Prostate gland (tissue), 2 donors: ENCODE data around the gene LRRC43. TPM values are rescaled to one million over a fixed set of nuclear protein-coding genes. Genes with fewer than 3 reads are reported as not detected.

ENCODE experiments used
- DNase-seq: peaks from one replicate; pipeline ENCODE4 v3.0.0-alpha.2; 2019; ENCODE audit warnings: low spot score
- H3K27ac ChIP-seq, 2 donors: fragments of 200-600 bp; sonication (generic); 2 replicates each; pipeline ENCODE4 v1.5.1; 2017 to 2019
- H3K27me3 ChIP-seq: fragments of 200-600 bp; sonication (generic); replicated peaks from 2 replicates; pipeline ENCODE4 v1.5.1; 2019; ENCODE audit not compliant: insufficient read depth
- H3K36me3 ChIP-seq, 2 donors: fragments of 200-600 bp; sonication (generic); 1 replicate in 1 of 2; 2 replicates in 1 of 2; pipeline versions ENCODE4 v1.5.1 to v1.8.1; 2017 to 2019
- H3K4me1 ChIP-seq: fragments of 200-600 bp; sonication (generic); replicated peaks from 2 replicates; pipeline ENCODE4 v1.5.1; 2019
- H3K4me3 ChIP-seq, 2 donors: fragments of 200-600 bp; sonication (generic); 2 replicates each; pipeline ENCODE4 v1.5.1; 2017 to 2019
- H3K9me3 ChIP-seq: fragments of 200-600 bp; sonication (generic); 2 replicates; pipeline ENCODE4 v1.5.1; 2017
- POLR2A ChIP-seq: fragments of 450-650 bp; IDR thresholded peaks from one replicate; pipeline ENCODE4 v1.6.1; 2016; ENCODE audit warnings: antibody characterized with exemption, mild to moderate bottlenecking
- POLR2AphosphoS5 ChIP-seq: sonication (generic); formaldehyde crosslinking; IDR thresholded peaks from one replicate; pipeline ENCODE4 v1.6.1; 2017; ENCODE audit warnings: antibody characterized with exemption
- WGBS: methylation state at CpG from one replicate; pipeline ENCODE4 v1.1.5; 2018; 5-methylcytosine and 5-hydroxymethylcytosine counted together
- intact Hi-C: fragments of 100-400 bp; cut with DNase I; formaldehyde crosslinking; loops from one replicate; pipeline ENCODE4 v1.14.2; 2022
- total RNA-seq, 2 donors: library from RNA; depleted of rRNA; stranded (reverse); fragments of >200 nt; gene quantifications; one replicate each; pipeline ENCODE4 v1.1.0, GENCODE V29; 2016
- TF ChIP-seq, protein P1 (sequence below), 4 experiments: fragments of 200-600 bp in 2 of 4; fragments of 450-650 bp in 2 of 4; sonication (generic) in 2 of 4; IDR thresholded peaks; 1 replicate in 3 of 4; 2 replicates in 1 of 4; pipeline ENCODE4 v1.5.1; 2016 to 2019; ENCODE audit warnings: antibody characterized with exemption in 4 of 4, mild to moderate bottlenecking in 2 of 4, moderate library complexity in 2 of 4

LRRC43 gene
- total RNA-seq, 2 donors from 2014 or later, result 1.2 to 5.7 TPM

DNA sequence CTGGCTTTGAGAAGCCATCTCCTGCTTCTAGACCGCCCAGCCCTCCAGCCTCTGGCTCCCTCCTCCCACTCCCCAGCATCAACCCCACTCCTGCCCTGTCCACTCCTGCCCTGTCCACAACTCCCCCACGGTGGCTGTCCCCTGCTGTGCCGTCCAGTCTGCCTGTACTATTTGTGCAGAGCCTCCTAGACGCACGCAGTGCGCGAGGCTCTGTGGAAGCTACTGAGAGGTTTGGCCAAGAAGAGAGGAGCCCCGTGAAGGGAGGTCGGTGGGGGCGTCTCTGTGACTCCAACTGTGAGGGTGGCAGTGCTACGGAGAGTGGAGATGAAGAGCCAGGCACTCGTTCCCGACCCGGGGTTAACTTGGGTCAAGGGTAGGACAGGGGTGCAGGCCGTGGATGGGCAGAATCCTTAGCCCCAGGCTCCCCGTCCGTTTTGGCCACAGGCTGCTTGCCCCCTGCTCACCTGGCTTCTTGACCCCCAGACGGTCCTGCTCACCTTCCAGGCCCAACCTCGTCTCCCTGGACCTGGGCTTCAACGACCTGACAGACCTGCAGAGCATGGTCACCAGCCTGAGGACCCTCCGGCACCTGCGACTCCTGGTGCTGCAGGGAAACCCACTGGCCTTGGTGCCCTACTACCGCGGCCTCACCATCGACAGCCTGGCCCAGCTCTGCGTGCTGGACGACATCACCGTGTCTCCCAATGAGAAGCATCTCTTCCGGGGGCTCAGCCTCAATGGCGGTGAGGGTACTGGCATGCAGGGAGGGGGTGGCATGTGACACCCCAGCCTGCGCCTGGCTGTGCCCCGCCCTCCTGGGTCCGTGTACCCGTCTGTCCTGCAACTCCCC is 6.9 kb downstream of the LRRC43 start:
- Histone ChIP-seq H3K4me1 (no peaks in the 10 kb centered on the region), H3K9me3 (no peaks in the 10 kb centered on the region), H3K27ac (no peak overlapping the region), H3K36me3 (no peaks in the 10 kb centered on the region), H3K4me3 (no peak overlapping the region), H3K27me3 (no peaks in the 10 kb centered on the region)
- intact Hi-C loops, result loop anchor here (2.0 to 5.0 kb wide), 2 partner anchors 58 to 135 kb away; no protein-coding TSS in a partner anchor
- TF ChIP-seq POLR2AphosphoS5 (no peak), POLR2A (no peak)
- TF ChIP-seq, protein P1, sequence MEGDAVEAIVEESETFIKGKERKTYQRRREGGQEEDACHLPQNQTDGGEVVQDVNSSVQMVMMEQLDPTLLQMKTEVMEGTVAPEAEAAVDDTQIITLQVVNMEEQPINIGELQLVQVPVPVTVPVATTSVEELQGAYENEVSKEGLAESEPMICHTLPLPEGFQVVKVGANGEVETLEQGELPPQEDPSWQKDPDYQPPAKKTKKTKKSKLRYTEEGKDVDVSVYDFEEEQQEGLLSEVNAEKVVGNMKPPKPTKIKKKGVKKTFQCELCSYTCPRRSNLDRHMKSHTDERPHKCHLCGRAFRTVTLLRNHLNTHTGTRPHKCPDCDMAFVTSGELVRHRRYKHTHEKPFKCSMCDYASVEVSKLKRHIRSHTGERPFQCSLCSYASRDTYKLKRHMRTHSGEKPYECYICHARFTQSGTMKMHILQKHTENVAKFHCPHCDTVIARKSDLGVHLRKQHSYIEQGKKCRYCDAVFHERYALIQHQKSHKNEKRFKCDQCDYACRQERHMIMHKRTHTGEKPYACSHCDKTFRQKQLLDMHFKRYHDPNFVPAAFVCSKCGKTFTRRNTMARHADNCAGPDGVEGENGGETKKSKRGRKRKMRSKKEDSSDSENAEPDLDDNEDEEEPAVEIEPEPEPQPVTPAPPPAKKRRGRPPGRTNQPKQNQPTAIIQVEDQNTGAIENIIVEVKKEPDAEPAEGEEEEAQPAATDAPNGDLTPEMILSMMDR (IDR thresholded peaks at IDR 0.05), result no peak
- WGBS, result 87% methylated on average over 34 of the region's 34 CpGs
- DNase-seq, result no peak

DNA sequence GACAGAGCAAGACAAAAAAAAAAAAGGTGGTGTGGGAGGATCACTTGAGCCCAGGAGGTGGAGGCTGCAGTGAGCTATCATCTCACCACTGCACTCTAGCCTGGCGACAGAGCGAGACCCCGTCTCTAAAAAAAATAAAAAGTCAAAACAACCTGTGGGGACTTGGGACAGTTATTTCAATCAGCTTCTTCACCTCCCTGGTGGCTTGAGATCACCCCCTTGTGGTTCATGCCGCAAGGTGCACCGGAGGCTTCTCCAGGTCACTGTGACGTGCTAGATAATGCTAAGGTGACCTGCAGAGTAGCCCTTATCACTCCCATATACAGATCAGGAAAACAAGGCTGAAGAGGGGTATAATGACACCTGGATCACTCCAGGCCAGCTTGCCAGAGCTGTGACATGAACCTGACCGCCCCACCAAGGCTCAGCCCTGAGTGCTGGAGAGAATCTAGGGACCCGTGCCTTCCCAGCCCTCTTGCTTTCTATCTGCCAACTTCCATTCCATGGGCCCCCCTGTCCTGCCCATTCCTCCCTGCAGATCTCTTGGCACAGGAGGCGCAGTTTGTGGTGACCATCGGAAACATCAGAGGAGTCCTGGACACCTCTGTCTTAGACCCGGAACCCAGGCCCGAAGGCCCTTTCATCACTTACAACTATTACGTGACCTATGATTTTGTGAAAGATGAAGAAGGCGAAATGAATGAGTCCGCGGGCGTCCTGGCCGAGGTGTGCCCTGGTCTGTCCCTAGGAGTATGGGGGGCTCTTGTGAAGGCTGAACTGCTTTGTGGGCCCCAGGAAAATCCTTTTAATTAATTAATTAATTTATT is 8.1 kb downstream of the LRRC43 start:
- peak; percentile 55 for DNase-seq
- intact Hi-C loops, result loop anchor here (2.0 to 5.0 kb wide), 2 partner anchors 59 to 136 kb away; no protein-coding TSS in a partner anchor
- WGBS, result 68% methylated on average over 18 of the region's 18 CpGs
- no peaks in the 10 kb centered on the region for H3K4me1 ChIP-seq
- TF ChIP-seq, protein P1 (IDR thresholded peaks at IDR 0.05), result peak in 3 of 4 experiments; percentile 67 to 85 (median 79)
- TF ChIP-seq POLR2A, result no peak
- TF ChIP-seq POLR2AphosphoS5, result no peak
- H3K4me3 ChIP-seq, result no peak overlapping the region
- H3K9me3 ChIP-seq, result no peaks in the 10 kb centered on the region
- H3K27ac ChIP-seq, result no peak overlapping the region
- no peaks in the 10 kb centered on the region for H3K36me3 ChIP-seq
- H3K27me3 ChIP-seq, result no peaks in the 10 kb centered on the region

DNA sequence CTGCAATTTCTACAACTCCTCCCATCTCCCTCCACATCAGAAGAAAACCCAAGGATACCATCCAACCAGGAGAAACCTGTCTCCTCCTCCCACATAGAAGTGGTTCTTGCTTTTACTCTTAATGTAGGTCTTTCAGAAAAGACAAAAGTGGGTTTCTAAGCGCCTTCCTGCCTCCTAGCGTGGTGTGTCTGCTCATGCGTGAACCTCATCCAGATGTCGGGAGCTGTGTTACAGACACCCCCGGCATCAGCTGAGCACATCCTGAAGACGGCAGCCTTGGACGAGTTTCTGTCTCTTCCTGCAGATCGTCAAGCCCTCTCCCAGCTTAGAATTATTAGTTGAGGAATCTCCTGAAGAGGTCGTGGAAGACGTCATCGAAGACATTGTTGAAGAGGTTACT is 9.5 kb downstream of the LRRC43 start:
- 86% methylated on average over 11 of the region's 11 CpGs for WGBS
- no peaks in the 10 kb centered on the region for H3K4me1 ChIP-seq
- TF ChIP-seq POLR2AphosphoS5, result no peak
- TF ChIP-seq POLR2A, result no peak
- TF ChIP-seq, protein P1 (IDR thresholded peaks at IDR 0.05), result no peak
- H3K4me3 ChIP-seq, result no peak overlapping the region
- no peaks in the 10 kb centered on the region for H3K36me3 ChIP-seq
- intact Hi-C loops, result loop anchor here (5.0 kb wide), 1 partner anchor 60 kb away; no protein-coding TSS in a partner anchor
- no peaks in the 10 kb centered on the region for H3K27me3 ChIP-seq
- H3K9me3 ChIP-seq, result no peaks in the 10 kb centered on the region
- H3K27ac ChIP-seq, result no peak overlapping the region
- DNase-seq, result no peak

DNA sequence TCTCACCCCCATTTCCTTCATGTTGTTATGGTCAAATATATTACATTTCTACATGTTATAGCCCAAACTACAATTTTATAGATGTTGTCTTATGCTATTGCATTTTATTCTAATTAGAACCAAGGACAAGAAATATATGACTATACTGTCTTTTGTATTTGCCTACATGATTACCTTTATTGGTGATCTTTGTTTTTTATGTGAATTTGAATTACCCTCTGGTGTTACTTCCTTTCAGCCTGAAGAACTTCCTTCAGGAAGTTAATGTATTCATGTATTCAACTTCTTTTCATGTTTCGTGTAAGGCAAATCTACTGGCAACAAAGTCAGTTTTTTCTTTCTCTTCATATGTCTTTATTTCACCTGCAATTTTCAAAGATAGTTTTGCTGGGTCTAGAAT is 11.9 kb downstream of the LRRC43 start:
- TF ChIP-seq POLR2A (no peak), POLR2AphosphoS5 (no peak)
- TF ChIP-seq, protein P1 (IDR thresholded peaks at IDR 0.05), result no peak
- no peaks in the 10 kb centered on the region for H3K36me3 ChIP-seq
- 86% methylated on average over 1 of the region's 1 CpG for WGBS
- no peak for DNase-seq
- H3K4me3 ChIP-seq, result no peak overlapping the region
- intact Hi-C loops, result loop anchor here (5.0 kb wide), 1 partner anchor 63 kb away; no protein-coding TSS in a partner anchor
- H3K9me3 ChIP-seq, result no peaks in the 10 kb centered on the region
- no peaks in the 10 kb centered on the region for H3K27me3 ChIP-seq
- no peaks in the 10 kb centered on the region for H3K4me1 ChIP-seq
- no peak overlapping the region for H3K27ac ChIP-seq
